GM11168 (cell line): ENCODE measurements around the gene RFX8.

Experiments
- in situ Hi-C: fragments of 300-500 bp; cut with MboI; formaldehyde crosslinking; loops from one replicate; pipeline ENCODE4 v1.12.0; 2022; ENCODE audit warnings: low sequenced_read_pairs; ENCODE audit not compliant: unreplicated experiment

Gene RFX8

DNA sequence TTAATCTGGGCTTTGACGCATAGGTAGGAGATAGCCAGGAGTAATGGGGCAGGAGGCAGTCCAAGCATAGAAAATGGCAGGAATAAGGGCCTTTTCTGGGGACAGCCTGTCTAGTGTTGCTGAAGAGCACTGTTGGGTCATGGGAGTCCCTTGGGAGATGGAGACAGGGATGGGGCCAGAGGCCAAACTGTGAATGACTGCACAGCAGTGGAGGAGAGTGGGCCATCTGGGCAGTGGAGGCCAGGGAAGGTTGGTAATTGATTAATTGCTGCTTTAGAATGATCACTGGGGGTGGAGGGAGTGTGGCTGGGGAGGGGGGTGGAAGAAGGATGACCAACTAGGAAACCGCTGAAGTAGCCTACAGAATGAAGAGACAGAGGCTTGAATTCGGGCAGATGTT lies 59.0 kb downstream of the RFX8 start:
- in situ Hi-C loops = loop anchor here (25.0 kb wide), 1 partner anchor 421 kb away; no protein-coding TSS in a partner anchor

DNA sequence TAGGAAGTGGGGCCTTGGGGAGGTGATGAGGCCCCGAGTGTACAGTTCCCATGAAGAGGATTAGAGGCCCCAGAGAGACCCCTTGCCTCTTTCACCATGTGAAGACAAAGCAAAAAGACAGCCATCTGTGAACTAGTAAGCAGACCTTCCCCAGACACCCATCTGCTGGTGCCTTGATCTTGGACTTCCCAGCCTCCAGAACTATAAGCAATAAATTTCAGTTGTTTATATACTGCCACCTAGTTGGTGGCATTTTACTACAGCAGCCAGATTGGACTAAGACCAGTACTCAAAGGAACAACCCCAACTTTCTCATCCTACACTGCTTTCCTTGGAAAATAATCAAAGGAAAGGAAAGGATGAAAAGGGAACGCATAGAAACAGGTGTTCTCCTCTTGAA lies 59.7 kb downstream of the RFX8 start:
- in situ Hi-C loops = loop anchor here (25.0 kb wide), 1 partner anchor 422 kb away; no protein-coding TSS in a partner anchor

DNA sequence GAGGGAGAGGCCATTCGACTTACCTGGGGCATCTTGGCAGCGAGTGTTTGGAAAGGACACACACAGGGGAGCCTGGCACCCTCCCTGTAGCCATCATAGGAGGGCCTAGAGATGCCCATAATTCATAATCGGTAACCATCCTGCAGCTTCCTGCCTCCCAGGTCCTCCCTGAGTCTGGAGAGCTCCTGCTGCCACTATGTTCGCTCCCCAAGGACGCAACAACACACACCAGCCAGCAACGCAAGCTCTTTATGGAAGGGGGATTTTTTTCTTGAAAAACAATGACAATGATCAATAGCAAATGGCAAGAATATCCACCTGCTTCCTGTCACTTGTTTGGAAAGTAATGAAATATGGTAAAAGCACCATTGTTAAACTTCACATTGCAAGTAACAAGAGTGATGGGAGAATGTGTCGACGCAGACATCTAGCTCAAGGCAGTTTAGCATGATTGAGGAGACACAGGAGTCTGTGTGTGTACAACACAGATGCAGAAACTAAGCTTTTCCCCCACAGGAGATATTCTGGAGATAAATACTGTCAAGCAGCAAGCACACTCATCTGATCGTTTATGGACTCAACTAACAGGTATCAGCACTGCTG lies 62.7 kb downstream of the RFX8 start:
- in situ Hi-C loops = loop anchor here (25.0 kb wide), 1 partner anchor 425 kb away; no protein-coding TSS in a partner anchor

DNA sequence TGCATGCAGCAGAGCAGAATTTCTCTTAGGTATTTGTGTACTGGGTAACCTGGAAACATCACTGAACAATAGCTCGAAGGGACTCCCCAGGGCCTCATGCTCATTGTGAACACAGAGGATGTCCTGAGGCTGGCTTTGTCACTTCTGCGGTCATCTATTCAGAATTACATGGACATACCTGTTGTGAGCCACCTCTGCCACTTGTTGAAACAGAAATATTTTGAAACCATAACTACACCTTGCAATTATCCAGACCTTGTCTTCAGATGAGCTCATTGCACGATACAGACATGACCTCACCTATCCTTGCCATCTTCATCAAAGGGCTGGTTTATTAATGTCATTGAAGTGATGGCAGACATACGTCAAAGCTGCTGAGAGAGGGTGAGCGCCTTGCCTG lies 64.2 kb downstream of the RFX8 start:
- in situ Hi-C loops = loop anchor here (25.0 kb wide), 1 partner anchor 427 kb away; no protein-coding TSS in a partner anchor

DNA sequence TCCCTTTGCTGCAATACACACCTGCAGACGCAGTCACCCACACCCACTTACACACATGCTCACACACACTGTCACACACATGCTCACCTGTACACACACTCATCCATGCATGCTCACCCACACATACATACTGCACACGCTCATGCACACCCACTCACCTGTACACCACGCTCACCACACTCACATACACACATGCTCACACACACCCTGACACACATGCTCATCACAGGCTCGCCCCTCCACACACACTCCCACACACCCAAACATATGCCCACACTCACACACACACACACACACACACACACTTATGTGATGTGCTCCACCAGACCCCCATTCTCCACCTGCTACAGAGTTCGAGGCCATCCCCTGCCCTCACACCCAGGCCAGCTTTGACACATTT lies 64.8 kb downstream of the RFX8 start:
- in situ Hi-C loops = loop anchor here (25.0 kb wide), 1 partner anchor 427 kb away; no protein-coding TSS in a partner anchor

DNA sequence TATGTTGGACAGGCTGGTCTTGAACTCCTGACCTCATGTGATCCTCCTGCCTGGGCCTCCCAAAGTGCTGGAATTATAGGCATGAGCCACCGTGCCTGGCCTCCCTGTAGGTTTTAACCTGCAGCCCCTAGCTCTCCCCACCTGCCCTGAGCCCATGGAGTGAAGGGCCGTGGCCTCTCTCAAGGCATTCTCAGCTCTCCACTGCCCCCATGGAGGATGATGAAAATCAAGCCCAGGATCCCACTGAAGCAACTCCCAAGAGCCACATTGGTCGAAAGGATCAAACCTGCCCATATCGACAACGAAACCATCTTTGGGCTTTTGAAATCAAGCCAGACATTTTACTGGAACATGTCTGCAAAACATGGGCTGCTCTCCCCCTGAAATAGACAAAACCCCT lies 65.2 kb downstream of the RFX8 start:
- in situ Hi-C loops = loop anchor here (25.0 kb wide), 1 partner anchor 428 kb away; no protein-coding TSS in a partner anchor

DNA sequence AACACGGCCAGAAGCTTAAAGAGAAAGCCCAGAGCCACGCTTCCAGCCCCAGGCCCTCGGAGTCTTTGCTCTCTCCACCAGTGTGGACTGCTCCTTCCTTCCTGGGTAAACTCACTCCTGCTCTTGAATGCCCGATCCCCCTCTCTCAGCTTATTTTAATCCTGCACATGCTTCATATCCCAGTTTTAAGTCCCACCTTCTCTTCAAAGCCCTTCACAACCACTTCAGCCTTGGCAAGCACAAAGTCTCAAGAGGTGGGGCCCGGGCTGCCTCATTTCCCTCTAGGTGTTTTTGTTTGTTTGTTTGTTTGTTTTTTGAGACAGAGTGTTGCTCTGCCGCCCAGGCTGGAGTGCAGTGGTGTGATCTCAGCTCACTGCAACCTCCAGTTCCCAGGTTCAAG lies 66.0 kb downstream of the RFX8 start:
- in situ Hi-C loops = loop anchor here (25.0 kb wide), 1 partner anchor 428 kb away; no protein-coding TSS in a partner anchor

DNA sequence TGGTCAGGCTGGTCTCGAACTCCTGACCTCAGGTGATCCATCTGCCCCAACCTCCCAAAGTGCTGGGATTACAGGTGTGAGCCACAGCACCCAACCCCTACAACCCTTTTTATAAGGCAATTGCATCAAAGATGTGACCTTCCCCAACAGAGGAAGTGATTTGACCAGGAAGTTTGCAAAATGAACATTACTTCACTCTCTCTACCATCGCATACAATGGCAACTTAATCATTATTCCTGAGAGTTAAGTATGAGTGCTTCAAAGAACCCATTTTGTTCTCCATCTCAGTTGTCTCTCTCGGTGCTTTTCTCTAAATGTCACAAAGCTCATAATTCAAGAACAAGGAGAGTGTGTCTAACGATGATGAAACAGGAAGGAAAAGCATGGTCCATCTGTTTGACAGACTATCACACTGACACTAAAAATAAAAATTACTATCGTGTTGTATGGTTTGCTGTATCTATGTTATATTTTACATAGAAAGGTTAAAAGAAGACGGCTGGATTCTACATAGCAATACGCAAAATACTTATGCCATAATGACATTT lies 69.5 kb downstream of the RFX8 start:
- in situ Hi-C loops = loop anchor here (25.0 kb wide), 1 partner anchor 432 kb away; no protein-coding TSS in a partner anchor

DNA sequence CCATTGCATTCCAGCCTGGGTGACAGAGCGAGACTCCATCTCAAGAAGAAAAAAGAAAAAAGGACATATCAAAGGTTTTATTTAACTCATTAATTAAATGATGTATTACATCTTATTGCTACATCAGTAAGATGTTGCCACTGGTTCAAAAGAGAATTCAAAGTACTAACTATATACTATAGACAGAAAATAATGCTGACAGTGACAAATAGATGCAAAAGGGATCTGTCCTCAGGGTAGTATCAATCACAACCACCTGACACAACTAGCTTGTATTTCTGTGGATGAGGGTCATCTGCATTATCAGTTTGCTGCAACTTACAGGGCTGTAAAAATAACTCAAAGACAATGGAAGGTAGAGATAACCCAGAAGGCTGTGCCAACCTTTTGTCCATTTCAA lies 71.2 kb downstream of the RFX8 start:
- in situ Hi-C loops = loop anchor here (25.0 kb wide), 1 partner anchor 434 kb away; no protein-coding TSS in a partner anchor

DNA sequence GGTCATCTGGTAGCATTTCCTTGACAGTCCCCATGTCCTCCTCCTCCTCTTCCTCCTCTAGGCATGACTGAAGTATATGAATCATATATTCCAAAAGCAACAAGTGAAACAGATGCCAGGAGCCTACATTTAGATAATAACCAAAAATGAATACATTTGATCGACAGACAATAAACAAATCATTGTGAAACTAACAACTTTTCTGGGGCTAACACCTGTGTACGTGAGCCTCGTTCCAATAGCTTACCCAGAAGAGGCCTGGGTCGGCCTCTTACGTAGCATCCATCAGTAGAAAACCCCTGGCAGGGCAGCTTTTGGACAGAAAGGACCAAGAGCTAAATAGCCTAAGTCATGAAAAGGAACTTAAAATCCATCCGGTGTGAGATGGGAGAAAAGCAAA lies 72.3 kb downstream of the RFX8 start:
- in situ Hi-C loops = loop anchor here (25.0 kb wide), 1 partner anchor 435 kb away; no protein-coding TSS in a partner anchor

DNA sequence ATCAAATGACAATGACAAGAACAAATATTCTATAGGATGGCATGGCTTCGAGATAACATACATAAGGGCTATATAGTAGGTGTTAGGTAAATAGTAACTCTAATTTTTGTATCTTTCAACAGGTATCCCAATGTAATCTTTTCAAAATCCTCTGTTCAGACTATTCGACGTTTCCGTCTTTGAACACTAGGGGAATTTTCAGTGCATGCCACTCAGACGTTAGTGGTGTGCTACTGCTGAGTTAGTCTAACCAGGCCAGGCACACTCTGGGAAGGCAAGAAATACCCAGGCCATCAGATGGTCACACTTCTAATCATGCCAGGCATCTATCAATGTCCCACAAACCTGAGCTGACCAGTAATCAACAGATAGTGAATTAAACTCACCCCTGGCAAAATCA lies 73.0 kb downstream of the RFX8 start:
- in situ Hi-C loops = loop anchor here (25.0 kb wide), 1 partner anchor 435 kb away; no protein-coding TSS in a partner anchor

DNA sequence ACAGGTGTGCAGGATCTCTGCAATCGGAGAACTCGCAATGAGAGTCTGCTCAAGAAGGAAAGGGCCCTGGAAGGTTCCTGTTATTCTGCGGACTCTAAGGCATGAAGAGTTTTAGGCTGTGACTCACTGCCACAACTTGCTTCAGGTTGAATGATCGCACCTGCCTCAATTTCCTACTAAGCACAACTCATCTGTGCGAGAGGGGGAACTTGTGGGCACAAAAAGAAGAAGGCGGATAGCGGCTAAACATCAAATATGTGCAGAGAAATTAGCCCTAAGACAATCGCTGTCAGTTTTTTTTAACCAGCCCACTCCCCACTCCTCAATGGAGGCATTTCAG lies 73.6 kb downstream of the RFX8 start:
- in situ Hi-C loops = loop anchor here (25.0 kb wide), 1 partner anchor 436 kb away; no protein-coding TSS in a partner anchor

DNA sequence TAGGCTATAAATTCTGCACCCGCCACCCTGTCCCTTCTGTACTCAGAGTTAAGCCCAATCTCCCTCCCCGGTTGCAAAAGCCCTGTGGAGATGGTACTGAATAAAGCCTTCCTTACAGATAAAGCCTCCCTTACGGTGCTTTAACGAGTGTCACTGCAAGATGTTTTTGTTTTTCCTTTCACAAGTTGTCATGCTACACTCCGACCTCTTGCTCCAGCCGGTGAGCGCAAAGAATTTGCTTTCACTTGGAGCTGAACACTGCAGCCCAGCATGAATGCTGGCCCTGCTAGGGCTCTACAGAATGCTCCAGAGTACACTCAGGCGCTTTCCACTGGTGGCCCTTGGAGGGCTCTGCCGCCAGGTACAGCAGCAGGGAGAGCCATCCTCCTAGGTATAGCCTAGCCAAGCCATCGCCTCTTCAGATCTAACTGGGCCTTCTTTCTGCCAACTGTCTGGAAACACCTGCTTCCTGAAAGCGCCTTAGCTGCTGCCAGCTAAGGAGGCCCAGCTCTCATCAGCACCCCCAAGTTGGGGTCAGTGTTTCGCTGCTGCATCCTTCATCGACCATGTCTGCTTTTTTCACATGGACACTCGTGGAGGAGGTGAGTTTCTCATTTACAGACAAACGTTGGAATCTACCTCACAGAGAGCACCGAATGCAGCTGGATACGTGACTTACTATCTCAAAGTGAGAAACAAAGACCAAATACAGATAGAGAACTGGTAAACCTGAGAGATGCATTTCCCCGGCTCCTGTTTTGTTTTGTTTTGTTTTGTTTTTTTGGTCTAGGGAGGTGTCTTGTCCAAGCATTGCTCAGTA lies 74.2 kb downstream of the RFX8 start:
- in situ Hi-C loops = loop anchor here (25.0 kb wide), 1 partner anchor 437 kb away; no protein-coding TSS in a partner anchor

DNA sequence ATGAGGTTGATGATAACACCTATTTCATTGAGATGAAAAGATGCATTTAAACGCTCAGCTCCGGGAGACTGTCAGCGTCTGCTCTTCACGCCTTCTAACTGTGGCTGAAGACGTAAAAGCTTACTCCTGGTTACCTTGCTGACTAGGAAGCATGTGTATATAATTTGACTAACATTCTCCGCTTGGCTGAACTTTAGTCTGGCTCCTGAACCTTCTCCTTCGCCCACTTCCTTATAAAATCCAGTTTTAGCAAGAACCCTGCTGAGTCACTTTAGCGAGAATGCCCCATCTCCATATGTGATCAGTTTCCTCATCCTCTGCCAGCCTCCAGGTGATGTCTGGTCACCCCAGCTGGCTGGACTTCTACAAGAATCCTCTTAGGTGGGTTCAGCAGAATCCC lies 74.9 kb downstream of the RFX8 start:
- in situ Hi-C loops = loop anchor here (25.0 kb wide), 1 partner anchor 437 kb away; no protein-coding TSS in a partner anchor

DNA sequence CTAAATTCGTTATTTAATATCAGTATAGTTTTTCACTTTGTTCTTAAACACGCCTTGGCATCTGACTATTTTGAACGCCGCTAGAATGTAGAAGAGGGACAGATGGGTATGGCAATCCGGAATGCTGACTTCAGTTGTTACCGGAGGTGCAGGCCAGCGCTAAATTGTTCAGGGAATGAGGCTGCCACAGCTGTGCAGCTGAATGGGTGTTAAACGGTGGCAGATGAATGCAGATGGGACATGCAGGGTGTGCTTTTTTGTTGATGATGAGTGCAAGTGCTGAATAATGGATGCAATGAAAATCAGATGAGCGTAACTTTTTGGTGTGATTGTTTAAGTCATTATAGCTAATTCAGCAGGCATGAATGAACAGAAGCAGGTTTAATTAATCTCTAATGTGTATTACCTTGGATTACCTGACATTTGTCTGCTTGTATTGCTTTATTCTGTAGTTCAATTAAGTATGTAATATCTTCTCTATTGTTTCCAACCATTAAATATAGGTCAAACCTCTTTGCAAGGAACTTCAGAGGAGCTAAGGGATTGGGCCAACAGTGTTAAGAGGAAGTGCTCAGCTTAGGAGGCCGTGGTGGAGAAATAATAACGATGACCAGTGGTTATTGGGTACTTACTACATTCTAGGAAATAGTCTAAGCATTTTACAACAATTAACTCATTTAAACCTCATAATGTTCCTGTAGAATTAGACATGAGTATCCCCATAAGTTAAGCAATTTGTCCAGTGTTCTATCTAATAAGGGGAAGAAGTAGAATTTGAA lies 75.7 kb downstream of the RFX8 start:
- in situ Hi-C loops = no loop called here

DNA sequence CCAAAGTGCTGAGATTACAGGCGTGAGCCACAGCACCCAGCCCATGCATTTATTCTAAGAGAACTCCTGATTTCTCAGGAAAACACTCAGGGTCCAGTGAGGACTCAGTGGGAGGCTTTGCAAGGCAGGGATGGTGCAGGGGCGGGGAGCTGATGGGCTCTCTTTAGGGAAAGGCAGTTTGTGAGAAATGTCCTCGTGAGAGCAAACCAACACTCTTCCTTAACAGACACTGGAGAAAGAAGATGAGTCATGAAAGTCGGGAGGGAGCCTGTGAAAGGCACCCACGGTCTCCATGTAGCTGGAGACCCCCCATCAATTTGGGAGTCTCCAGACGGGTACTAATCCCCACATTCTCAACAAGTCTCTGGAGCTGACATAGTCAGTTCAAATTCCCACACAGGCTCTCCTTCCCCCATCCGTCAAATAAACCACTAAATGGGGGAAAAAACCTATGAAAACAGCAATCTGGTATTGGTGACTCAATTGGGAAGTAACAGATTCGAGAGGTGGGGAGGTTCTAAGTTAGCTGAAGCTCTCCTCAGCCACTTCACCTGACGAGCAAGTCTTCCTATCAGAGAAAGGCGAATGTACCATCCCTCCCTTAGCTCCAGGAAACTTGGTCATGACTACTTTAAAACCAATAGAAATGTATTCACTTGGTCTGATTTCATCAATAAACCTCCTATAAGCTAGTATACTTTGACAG lies 76.6 kb downstream of the RFX8 start:
- in situ Hi-C loops = no loop called here

DNA sequence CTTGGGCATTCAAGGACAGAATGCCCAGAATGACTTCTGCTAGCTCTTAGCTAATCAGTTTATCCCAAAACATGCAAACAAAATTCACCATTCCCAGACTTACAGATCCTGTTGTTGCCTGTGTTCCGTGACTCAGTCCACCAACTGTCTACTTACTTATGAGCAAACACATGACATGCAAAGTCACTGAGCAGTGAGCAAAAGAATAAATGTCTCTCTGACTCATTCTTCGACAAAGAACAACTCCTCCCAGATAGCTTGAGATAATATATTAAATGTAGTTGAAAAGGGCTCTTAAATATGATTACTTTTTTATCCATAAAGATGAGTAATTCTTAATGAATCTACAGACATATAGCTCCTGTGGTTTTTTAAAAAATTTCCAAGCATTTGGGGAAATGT lies 78.6 kb downstream of the RFX8 start:
- in situ Hi-C loops = no loop called here

DNA sequence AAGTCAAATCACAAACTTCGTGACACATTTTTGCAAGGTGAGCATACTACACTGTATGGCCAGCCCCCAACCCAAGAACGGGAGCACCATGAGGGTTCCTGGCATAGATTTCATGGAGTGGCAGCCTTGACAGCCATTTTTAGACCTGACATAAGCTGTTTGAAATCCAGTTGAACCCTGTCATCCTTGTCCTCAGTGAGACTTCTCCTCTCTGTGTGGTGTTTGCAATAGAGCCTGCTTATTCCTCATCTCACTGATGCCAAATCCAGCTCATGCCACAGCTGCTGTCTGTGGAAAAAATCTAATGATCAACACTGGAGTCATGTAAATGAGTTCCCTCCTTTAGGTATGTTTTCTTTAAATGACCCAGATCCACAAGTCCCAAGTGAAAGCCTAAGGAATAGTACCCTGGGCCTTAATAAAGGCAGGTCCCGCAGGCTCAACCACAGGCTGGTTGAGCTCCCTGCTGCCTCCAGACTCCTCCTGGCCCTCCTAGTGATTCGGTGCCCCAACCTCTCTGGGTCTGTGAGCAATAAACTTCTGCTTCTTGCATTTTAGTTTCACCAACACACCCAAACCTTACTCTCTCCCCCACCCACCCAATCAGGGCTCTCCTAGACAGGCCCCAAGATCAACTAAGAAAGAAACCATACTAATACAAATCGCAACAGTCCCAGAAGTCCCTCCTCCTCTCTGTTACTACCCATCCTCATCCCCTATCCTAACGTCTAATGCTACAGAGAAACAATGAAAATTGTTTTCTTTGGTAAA lies 79.2 kb downstream of the RFX8 start:
- in situ Hi-C loops = no loop called here

DNA sequence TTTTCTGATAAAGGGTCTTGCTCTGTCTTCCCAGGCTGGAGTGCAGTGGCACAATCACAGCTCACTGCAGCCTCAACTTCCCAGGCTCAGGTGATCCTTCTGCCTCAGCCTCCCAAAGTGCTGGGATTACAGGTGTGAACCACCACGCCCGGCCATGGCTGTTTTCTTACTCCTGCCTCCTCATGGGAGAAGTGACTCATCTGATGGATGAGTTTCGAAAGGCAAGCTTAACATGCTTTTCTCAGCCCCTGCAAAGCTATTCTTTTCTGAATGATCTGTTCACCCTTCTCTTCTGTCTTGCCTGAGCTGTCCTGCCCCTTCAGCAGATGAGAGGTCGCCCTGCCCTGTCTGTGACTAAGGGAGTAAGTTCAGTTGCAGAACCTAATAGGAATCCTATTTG lies 86.7 kb downstream of the RFX8 start:
- in situ Hi-C loops = no loop called here
